GM12874 (cell line): ENCODE results near the gene CCDC30.

Source experiments
- CTCF ChIP-seq: IDR thresholded peaks from 2 replicates; pipeline ENCODE4 v1.5.1; 2011; ENCODE audit warnings: low read depth, mild to moderate bottlenecking, control low read depth, low read length, moderate library complexity; ENCODE audit not compliant: insufficient read depth

CCDC30 gene

GRCh38 chr1:42680055-42680454, 217.0 kb downstream of the CCDC30 start:
- TF ChIP-seq CTCF: no peak

- 0 out of 2 replicates have a peak, but pooled peaks have one; percentile 11 for TF ChIP-seq CTCF
These were observed 218.0 kb downstream of the CCDC30 start for GRCh38 chr1:42680921-42681683.

- TF ChIP-seq CTCF: no peak
These were observed 218.8 kb downstream of the CCDC30 start, which contains the start of gene YBX1 for GRCh38 chr1:42681741-42682483. YBX1 (plus strand) TSS chr1:42682418; CDS start chr1:42682566, 148 bp downstream.

- no peak for TF ChIP-seq CTCF
These were observed 219.8 kb downstream of the CCDC30 start for GRCh38 chr1:42682739-42683531.

- no peak for TF ChIP-seq CTCF
These were observed 221.1 kb downstream of the CCDC30 start for GRCh38 chr1:42684139-42684538.

GRCh38 chr1:42686418-42686817, 223.3 kb downstream of the CCDC30 start:
- no peak for TF ChIP-seq CTCF

GRCh38 chr1:42689912-42690311, 226.8 kb downstream of the CCDC30 start:
- TF ChIP-seq CTCF: no peak
